Spleen (tissue), 7 donors: ENCODE results near the gene AFAP1.

ENCODE experiments used
- POLR2AphosphoS5 ChIP-seq, 3 donors: sonication (generic); formaldehyde crosslinking; IDR thresholded peaks; one replicate each; pipeline ENCODE4 v1.5.1; 2017; ENCODE audit warnings: antibody characterized with exemption in 3 of 3
- TF ChIP-seq, protein P1 (sequence below), 11 experiments: fragments of 200-600 bp in 7 of 11; fragments of 450-650 bp in 4 of 11; sonication (generic) in 4 of 11; IDR thresholded peaks in 8 of 11; conservative IDR thresholded peaks in 3 of 11; 1 replicate in 7 of 11; 2 replicates in 4 of 11; pipeline versions ENCODE4 v1.4.0 to v1.8.0; 2016 to 2021; ENCODE audit warnings: antibody characterized with exemption in 11 of 11, inconsistent platforms in 4 of 11, mild to moderate bottlenecking in 1 of 11
- donor health status: DM: no; HTN: no; CAD: no; lungs with moderate emphysema.
- donor health status: DM: no; HTN: no; CAD: no.
- donor health status: DM: no; HTN: no; CAD: no.

DNA sequence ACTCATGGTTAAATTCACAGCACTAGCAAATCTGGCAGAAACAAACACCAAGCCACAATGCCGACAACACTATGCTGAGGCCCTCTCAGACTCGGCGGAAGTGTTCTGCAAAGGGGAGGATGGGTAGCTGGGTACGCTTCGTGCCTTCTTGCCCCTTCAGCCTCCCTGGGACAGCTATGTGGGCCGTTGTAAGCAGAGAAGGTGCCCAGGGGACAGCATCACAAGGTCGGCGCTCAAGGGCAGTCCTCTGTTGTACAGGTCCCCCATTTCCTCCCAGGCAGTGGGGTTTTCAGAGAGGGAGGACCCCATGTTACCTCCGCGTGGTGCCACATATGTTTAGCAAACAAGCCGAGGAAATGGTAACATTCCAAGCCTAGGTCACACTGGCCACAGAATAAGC lies 173.6 kb downstream of the AFAP1 start:
- TF ChIP-seq, protein P1, sequence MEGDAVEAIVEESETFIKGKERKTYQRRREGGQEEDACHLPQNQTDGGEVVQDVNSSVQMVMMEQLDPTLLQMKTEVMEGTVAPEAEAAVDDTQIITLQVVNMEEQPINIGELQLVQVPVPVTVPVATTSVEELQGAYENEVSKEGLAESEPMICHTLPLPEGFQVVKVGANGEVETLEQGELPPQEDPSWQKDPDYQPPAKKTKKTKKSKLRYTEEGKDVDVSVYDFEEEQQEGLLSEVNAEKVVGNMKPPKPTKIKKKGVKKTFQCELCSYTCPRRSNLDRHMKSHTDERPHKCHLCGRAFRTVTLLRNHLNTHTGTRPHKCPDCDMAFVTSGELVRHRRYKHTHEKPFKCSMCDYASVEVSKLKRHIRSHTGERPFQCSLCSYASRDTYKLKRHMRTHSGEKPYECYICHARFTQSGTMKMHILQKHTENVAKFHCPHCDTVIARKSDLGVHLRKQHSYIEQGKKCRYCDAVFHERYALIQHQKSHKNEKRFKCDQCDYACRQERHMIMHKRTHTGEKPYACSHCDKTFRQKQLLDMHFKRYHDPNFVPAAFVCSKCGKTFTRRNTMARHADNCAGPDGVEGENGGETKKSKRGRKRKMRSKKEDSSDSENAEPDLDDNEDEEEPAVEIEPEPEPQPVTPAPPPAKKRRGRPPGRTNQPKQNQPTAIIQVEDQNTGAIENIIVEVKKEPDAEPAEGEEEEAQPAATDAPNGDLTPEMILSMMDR (IDR thresholded peaks at IDR 0.05 in 8 of 11, conservative IDR thresholded peaks at IDR 0.05 in 3 of 11): no peak
- TF ChIP-seq POLR2AphosphoS5 (IDR thresholded peaks at IDR 0.05): no peak
